Measurements from ENCODE around the gene HMCN2. TPM values are rescaled to one million over a fixed set of nuclear protein-coding genes. Genes with fewer than 3 reads are reported as not detected.

Gene HMCN2
- total RNA-seq, 2 donors from 2014 or later, result 20.1 to 30.6 TPM

- no peaks in the 10 kb centered on the region for H3K9me3 ChIP-seq
- no peak overlapping the region for H3K27ac ChIP-seq
- no peaks in the 10 kb centered on the region for H3K27me3 ChIP-seq
- no peak overlapping the region for H3K9ac ChIP-seq (ENCODE audit: low read depth in 2 of 2, low read length in 2 of 2)
- no peak for DNase-seq
- no peaks in the 10 kb centered on the region for H3K4me1 ChIP-seq
- H3K4me3 ChIP-seq, result no peak overlapping the region
- intact Hi-C loops (cut with DNase I), result no loop called here
- no peaks in the 10 kb centered on the region for H3K36me3 ChIP-seq
- no peak for TF ChIP-seq CTCF (IDR thresholded peaks at IDR 0.05)
Measured at GRCh38 chr9:130321539-130321938, 56.0 kb downstream of the HMCN2 start.

GRCh38 chr9:130323051-130323745 is 57.6 kb downstream of the HMCN2 start:
- Histone ChIP-seq H3K36me3 (no peaks in the 10 kb centered on the region), H3K27me3 (no peaks in the 10 kb centered on the region), H3K4me1 (no peaks in the 10 kb centered on the region), H3K27ac (no peak overlapping the region), H3K9me3 (no peaks in the 10 kb centered on the region), H3K4me3 (no peak overlapping the region), H3K9ac (ENCODE audit: low read depth in 2 of 2, low read length in 2 of 2) (peak overlapping the region in 1 of 2 donors; percentile 24)
- no peak for TF ChIP-seq CTCF (IDR thresholded peaks at IDR 0.05)
- DNase-seq, result no peak
- intact Hi-C loops (cut with DNase I), result no loop called here

GRCh38 chr9:130325921-130326320 is 60.4 kb downstream of the HMCN2 start:
- Histone ChIP-seq H3K9me3 (no peaks in the 10 kb centered on the region), H3K4me1 (no peaks in the 10 kb centered on the region), H3K27ac (no peak overlapping the region), H3K9ac (ENCODE audit: low read depth in 2 of 2, low read length in 2 of 2) (no peak overlapping the region), H3K4me3 (no peak overlapping the region), H3K36me3 (no peaks in the 10 kb centered on the region), H3K27me3 (no peaks in the 10 kb centered on the region)
- intact Hi-C loops (cut with DNase I), result no loop called here
- TF ChIP-seq CTCF (IDR thresholded peaks at IDR 0.05), result no peak
- no peak for DNase-seq

GRCh38 chr9:130327070-130327780 is 61.7 kb downstream of the HMCN2 start:
- H3K36me3 ChIP-seq, result no peaks in the 10 kb centered on the region
- DNase-seq, result no peak
- peak overlapping the region; percentile 51 for H3K27ac ChIP-seq
- peak overlapping the region; percentile 12 to 35 for H3K9ac ChIP-seq (ENCODE audit: low read depth in 2 of 2, low read length in 2 of 2)
- no peak overlapping the region for H3K4me3 ChIP-seq
- no peaks in the 10 kb centered on the region for H3K27me3 ChIP-seq
- intact Hi-C loops (cut with DNase I), result no loop called here
- peak; percentile 16 for TF ChIP-seq CTCF (IDR thresholded peaks at IDR 0.05)
- no peaks in the 10 kb centered on the region for H3K9me3 ChIP-seq
- no peaks in the 10 kb centered on the region for H3K4me1 ChIP-seq

GRCh38 chr9:130327781-130328348 is 62.3 kb downstream of the HMCN2 start:
- H3K9ac ChIP-seq (ENCODE audit: low read depth in 2 of 2, low read length in 2 of 2), result no peak overlapping the region
- H3K9me3 ChIP-seq, result no peaks in the 10 kb centered on the region
- intact Hi-C loops (cut with DNase I), result no loop called here
- no peaks in the 10 kb centered on the region for H3K36me3 ChIP-seq
- peak; percentile 33 for DNase-seq
- no peak overlapping the region for H3K4me3 ChIP-seq
- no peaks in the 10 kb centered on the region for H3K4me1 ChIP-seq
- H3K27ac ChIP-seq, result peak overlapping the region; percentile 51
- no peaks in the 10 kb centered on the region for H3K27me3 ChIP-seq
- no peak for TF ChIP-seq CTCF (IDR thresholded peaks at IDR 0.05)
